Smooth muscle cell of the brain vasculature (primary cell): ENCODE data around the gene RAD51B.
"Not testable (repeated sequence)": the region's sequence is repeated elsewhere in the genome, so short reads cannot be mapped to it uniquely, and the experiment has no call there.

ENCODE experiments used
- DNase-seq: peaks from one replicate; pipeline ENCODE4 v3.0.0-alpha.2; 2012; ENCODE audit warnings: low read depth, low spot score

Gene RAD51B

GRCh38 chr14:68424443-68425172, 605.0 kb downstream of the RAD51B start:
- no peak for DNase-seq

GRCh38 chr14:68426661-68427549, 607.3 kb downstream of the RAD51B start:
- DNase-seq = no peak

- no peak for DNase-seq
Observed at GRCh38 chr14:68427550-68427890, 607.9 kb downstream of the RAD51B start.

GRCh38 chr14:68428900-68429299, 609.3 kb downstream of the RAD51B start:
- not testable (repeated sequence) for DNase-seq

DNA sequence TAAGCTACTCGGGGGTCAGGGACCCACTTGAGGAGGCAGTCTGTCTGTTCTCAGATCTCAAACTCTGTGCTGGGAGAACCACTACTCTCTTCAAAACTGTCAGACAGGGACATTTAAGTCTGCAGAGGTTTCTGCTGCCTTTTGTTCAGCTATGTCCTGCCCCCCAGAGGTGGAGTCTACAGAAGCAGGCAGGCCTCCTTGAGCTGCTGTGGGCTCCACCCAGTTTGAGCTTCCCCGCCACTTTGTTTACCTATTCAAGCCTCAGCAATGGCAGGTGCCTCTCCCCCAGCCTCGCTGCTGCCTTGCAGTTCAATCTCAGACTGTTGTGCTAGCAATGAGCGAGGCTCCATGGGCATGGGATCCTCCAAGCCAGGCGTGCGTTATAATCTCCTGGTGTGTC, 614.6 kb downstream of the RAD51B start:
- DNase-seq = not testable (repeated sequence)

DNA sequence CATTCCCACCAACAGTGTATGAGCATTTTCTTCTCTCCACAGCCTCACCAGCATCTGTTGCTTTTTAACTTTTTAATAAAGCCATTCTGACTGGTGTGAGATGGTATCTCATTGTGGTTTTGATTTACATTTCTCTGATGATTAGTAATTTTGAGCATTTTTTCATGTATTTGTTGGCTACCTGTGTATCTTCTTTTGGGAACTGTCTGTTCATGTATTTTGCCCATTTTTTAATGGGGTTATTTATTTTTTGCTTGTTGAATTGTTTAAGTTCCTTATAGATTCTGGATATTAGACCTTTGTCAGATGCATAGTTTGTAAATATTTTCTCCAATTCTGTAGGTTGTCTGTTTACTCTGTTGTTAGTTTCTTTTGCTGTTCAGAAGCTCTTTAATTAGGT, 616.1 kb downstream of the RAD51B start:
- not testable (repeated sequence) for DNase-seq

DNA sequence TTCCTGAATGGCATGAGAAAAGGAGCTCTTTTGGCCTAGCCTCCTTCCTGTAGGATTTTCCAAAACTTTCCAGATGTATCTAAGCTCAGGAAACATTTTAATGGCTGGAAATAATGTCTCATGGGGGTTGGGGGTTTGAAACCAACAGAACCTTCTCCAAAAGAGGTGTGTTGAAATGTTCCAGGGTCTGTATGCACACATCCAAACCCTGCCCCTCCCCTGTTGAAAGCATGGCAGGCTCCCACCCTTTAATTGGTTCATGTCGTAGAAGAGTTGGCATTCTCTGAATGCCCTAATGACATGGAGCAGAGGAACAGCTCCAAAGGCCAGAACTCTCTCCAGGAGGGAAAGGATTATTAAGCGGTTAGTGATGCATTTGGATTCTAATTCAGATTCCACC, 620.1 kb downstream of the RAD51B start:
- DNase-seq = no peak

GRCh38 chr14:68440820-68441219, 621.2 kb downstream of the RAD51B start:
- no peak for DNase-seq

GRCh38 chr14:68441542-68441941, 622.0 kb downstream of the RAD51B start:
- no peak for DNase-seq

GRCh38 chr14:68442828-68443629, 623.5 kb downstream of the RAD51B start:
- no peak for DNase-seq

DNA sequence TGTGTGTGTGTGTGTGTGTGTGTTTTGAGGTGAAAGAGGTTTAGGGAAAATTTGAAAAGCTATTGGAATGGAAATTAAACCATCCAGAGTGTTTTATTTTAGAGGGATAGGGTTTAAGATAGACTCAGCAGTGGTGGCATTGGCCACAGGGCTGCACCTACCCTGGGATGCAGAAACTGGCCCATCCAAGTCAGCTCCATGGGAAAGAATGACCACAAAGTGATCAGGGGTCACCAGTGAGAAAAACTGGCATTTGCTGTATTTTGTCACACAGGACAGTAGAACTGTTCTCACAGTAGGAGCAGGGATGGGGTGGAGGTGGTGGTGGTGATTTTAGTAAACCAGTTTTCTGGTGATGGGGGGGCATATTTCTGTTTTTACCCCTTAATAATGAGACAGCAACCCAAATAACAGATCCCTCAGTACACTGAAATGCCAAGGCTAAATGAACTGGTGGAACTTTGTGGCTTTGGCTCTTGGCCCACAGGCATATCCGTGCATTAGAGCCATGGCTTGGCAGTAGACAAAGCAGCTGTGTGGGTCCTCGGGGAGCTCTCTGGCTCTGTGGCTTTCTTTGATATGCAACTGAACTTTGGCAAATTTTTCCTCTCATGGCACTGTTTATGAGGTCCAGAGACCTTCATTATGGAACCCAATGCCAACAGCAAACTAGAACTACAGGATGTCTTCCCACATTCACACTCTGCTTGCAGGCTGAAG, 625.0 kb downstream of the RAD51B start:
- DNase-seq = no peak

- DNase-seq = no peak
Observed at GRCh38 chr14:68446243-68447040, 626.9 kb downstream of the RAD51B start.

- DNase-seq = no peak
Observed at GRCh38 chr14:68447581-68448251, 628.1 kb downstream of the RAD51B start.

GRCh38 chr14:68448252-68448902, 628.8 kb downstream of the RAD51B start:
- no peak for DNase-seq

GRCh38 chr14:68449561-68450181, 630.1 kb downstream of the RAD51B start:
- DNase-seq = no peak

DNA sequence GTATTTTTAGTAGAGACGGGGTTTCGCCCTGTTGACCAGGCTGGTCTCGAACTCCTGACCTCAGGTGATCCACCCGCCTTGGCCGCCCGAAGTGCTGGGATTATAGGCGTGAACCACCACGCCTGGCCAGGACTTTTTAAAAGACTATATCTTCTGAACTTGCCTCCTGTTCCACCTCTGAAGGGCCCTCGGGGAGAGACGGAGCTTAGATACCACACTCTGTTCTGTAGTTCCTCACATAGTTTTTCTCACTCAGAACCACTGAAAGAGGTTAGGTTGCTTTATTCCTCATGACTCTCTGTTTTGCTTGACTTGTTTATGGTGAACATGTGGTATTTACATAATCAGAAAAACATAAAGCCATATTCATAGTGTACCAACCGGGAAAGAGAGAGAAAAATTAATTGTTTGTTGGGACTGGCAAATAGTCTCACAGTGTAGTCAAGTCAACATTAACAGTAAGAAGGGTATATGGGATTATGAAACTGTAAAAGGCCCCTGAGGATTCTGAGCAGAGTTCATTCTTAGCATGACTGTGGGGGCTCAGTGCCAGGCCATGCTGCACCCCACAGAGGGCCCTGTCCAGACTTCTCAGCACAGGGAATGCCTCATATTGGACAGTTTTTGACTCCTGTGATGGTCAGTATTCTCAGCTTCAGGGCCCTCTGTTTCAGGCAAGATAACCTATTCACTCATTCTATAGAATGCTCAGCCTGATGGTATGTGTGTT, 631.0 kb downstream of the RAD51B start:
- no peak for DNase-seq

GRCh38 chr14:68451696-68452373, 632.3 kb downstream of the RAD51B start:
- no peak for DNase-seq

DNA sequence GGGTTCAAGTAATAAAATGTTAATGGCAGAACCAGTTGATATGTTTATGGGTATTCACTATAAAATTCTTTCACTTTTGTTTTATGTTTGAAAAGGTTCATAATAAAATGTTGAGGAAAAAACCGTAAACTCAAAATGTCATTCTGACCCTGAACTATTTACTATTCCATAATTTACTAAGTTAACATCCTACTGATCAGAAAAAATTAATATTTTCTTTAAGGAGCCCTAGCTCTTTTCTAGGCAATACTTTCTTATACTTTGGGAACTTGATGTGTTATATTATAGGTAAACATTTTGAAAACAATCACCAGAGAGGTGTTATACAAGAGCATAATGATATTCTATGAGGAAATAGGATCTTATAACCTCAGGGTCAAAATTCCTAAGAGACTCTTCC, 638.7 kb downstream of the RAD51B start:
- no peak for DNase-seq
